Stomach (tissue), 4 donors: ENCODE measurements around the gene GDPD3.

Experiments used
- EP300 ChIP-seq: sonication (generic); formaldehyde crosslinking; IDR thresholded peaks from one replicate; pipeline ENCODE4 v1.6.1; 2017; ENCODE audit warnings: antibody characterized with exemption
- POLR2A ChIP-seq, 4 donors: fragments of 450-650 bp; IDR thresholded peaks; one replicate each; pipeline ENCODE4 v1.6.1; 2016; ENCODE audit warnings: antibody characterized with exemption in 4 of 4, control low read depth in 2 of 4, mild to moderate bottlenecking in 1 of 4, moderate library complexity in 1 of 4
- POLR2AphosphoS5 ChIP-seq, 3 donors: sonication (generic); formaldehyde crosslinking; IDR thresholded peaks; one replicate each; pipeline ENCODE4 v1.6.1; 2016; ENCODE audit warnings: antibody characterized with exemption in 3 of 3
- TF ChIP-seq, protein P1 (sequence below), 7 experiments: fragments of 450-650 bp in 4 of 7; fragments of 200-600 bp in 3 of 7; sonication (generic) in 3 of 7; IDR thresholded peaks; one replicate each; pipeline ENCODE4 v1.5.1; 2016 to 2019; ENCODE audit warnings: antibody characterized with exemption in 7 of 7, control low read depth in 2 of 7, mild to moderate bottlenecking in 1 of 7

DNA sequence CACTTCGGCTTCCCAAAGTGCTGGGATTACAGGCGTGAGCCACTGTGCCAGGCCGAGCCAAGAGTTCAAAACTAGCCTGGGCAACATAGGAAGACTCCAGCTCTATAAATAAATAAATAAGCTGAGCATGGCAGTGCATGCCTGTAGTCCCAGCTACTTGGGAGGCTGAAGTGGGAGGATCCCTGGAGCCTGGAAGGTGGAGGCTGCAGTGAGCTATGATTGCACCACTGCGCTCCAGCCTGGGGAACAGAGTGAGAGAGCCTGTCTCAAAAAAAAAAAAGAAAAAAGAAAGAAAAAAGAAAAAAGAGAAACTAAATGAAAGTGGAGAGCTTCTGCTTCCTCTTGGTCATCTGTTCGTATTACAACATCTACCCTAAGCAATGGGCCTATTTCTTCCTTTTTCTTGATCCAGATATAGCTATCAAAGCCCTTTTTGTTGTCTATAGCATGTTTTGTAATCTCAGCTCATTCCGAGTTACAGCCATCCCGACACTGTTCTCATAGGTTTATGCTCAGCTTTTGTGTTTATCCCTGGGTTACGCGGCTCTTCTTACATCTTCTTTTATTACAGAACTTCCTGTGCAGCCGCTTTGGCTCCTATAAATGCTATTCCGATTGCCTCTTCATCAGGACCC is 23.8 kb upstream of the GDPD3 start:
- TF ChIP-seq POLR2A (IDR thresholded peaks at IDR 0.05): no peak
- TF ChIP-seq, protein P1, sequence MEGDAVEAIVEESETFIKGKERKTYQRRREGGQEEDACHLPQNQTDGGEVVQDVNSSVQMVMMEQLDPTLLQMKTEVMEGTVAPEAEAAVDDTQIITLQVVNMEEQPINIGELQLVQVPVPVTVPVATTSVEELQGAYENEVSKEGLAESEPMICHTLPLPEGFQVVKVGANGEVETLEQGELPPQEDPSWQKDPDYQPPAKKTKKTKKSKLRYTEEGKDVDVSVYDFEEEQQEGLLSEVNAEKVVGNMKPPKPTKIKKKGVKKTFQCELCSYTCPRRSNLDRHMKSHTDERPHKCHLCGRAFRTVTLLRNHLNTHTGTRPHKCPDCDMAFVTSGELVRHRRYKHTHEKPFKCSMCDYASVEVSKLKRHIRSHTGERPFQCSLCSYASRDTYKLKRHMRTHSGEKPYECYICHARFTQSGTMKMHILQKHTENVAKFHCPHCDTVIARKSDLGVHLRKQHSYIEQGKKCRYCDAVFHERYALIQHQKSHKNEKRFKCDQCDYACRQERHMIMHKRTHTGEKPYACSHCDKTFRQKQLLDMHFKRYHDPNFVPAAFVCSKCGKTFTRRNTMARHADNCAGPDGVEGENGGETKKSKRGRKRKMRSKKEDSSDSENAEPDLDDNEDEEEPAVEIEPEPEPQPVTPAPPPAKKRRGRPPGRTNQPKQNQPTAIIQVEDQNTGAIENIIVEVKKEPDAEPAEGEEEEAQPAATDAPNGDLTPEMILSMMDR (IDR thresholded peaks at IDR 0.05): no peak
- no peak for TF ChIP-seq EP300
- TF ChIP-seq POLR2AphosphoS5 (IDR thresholded peaks at IDR 0.05): no peak
